DMS79 treated with DMSO at 0.1 percent for 48 hours (cell line): ENCODE measurements around the gene CNGB1.
"Not testable (repeated sequence)": the region's sequence is repeated elsewhere in the genome, so short reads cannot be mapped to it uniquely, and the experiment has no call there.

Source experiments
- DNase-seq: peaks from one replicate; lab custom pipeline; 2025; lab: John Stamatoyannopoulos, UW

Gene CNGB1

GRCh38 chr16:57858635-57859034, 112.3 kb downstream of the CNGB1 start:
- DNase-seq = no peak

GRCh38 chr16:57857991-57858390, 112.9 kb downstream of the CNGB1 start:
- DNase-seq = not testable (repeated sequence)

GRCh38 chr16:57855188-57855587, 115.7 kb downstream of the CNGB1 start:
- DNase-seq = no peak

DNA sequence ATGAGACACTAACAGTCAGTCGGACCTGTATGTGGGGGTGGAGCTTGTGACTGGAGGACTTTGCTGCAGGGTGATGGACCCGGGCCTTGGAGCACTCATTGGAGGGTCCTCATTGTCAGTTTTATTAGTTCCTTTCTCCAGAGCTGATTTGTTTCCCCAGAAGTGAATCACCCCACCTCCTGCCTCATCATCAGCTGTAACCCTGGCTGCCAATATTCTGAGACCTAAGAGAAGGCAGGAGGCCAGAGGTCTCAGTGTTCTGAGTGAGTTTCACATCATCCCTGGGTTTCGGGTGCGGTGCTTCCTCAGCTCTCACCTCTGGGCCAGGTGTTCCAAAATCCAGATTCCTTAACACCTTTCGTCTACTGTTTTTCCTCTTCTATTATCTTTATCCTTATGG, 118.7 kb downstream of the CNGB1 start:
- DNase-seq = no peak

GRCh38 chr16:57848181-57848580, 122.7 kb downstream of the CNGB1 start:
- DNase-seq = no peak

GRCh38 chr16:57846931-57847330, 124.0 kb downstream of the CNGB1 start:
- DNase-seq = not testable (repeated sequence)

DNA sequence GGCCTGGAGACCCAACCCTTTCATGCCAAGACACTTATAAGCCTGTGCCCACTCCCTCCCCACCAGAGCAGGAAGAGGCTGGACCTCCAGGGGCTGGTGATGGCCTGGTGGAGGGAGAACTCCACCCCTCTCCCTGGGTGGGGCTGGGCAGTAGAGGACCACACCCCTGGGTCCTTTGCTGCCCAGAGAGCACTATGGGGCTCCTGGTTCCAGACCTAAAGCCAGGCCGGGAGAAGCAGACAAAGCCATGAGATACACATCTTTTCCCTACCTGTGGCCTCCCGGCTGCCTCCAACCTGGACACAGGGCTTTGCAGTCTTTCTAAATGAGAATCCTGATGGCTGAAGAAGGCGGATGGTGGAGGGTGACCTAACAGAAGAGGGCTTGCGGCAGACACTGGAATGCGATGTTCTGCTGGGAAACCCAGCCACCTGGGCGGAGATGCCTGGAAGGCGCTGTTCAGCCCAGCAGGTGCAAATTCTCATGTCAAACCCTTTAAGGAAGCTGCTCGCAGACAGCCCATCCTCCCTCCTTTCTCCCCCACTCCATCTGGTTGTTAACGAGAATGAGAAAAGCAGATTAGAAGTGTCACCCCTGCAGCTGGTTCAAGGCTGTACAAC, 124.7 kb downstream of the CNGB1 start:
- DNase-seq = peak; percentile 34

GRCh38 chr16:57845115-57845514, 125.8 kb downstream of the CNGB1 start:
- DNase-seq = no peak

DNA sequence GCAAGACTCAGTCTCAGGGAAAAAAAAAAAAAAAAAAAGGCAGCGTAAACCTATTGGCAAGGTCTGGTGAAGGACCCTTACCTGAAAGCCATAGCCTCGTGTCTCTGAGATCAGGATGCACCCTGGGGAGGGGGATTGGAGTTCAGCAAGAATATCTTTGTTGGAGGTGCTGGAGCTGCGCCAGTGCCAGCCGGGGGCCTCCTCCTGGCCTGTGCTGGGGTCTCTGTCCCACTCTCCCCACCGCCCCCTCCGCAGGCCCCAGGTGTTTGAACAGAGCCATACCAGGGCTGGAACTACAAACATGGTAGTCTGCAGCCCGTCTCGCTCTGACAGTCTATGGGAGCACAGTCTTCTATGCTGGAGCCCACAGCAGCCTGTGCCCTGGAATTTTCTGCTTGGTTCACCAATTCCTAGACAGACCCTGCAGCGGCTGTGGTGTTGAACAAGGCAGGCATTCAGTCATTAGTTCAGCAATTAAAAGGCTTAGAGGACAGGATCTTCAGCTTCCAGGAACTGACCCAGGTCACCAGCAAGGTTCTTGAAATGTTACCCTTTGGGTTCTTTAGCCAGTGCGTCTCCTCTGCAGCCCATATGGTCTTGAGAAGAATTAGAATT, 126.4 kb downstream of the CNGB1 start:
- DNase-seq = no peak

DNA sequence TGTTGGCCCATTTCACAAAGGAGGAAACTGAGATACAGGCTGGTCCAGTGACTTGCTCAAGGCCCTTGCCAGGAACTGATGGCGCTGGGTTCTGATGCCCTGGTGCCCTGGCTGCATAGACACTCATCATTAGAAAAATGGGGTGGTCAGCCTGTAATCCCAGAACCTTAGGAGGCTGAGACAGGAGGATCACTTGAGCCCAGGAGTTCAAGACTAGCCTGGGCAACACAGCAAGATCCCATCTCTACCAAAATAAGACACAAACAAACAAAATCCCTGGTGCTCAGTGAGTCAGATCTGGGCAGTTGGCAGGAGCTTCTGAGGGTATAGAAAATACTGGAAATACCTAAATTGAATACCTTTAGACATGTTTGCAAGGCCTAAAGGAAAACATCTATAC, 127.5 kb downstream of the CNGB1 start:
- no peak for DNase-seq

- no peak for DNase-seq
Observed at GRCh38 chr16:57842601-57843000, 128.3 kb downstream of the CNGB1 start.

GRCh38 chr16:57840833-57841232, 130.1 kb downstream of the CNGB1 start:
- no peak for DNase-seq

GRCh38 chr16:57838161-57838560, 132.8 kb downstream of the CNGB1 start:
- no peak for DNase-seq

DNA sequence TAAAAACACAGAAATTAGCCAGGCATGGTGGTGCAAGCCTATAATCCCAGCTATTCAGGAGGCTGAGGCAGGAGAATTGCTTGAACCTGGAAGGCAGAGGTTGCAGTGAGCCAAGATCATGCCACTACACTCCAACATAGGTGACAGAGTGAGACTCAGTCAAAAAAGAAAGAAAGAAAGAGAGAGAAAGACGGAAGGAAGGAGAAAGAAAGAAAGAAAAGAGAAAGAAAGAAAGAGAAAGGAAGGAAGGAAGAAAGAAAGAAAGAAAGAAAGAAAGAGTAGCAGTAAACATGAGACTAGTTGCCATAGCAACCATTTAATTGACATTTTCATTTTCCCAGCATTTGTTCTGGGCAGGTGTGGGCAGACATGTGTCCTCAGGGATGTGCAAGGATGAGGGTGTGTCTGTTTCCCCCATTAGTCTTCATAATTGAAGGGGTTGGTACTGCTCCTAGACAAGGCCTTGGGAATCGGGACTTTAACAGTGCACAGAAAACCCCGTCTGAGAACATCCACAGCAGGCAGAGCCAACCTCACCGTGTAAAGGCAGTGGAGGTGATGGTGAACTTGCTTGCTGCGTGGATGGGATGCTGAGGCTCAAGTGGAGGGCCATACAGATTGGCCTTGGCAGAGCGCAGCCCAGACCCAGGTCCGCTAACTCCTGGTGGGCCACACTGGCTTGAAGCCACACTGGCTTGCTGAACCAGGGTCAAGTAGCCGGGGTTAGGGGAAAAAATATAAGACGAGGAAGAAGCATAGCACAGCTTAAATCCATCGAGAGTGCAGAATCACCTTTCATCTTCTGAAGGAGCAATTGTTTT, 133.4 kb downstream of the CNGB1 start:
- no peak for DNase-seq

DNA sequence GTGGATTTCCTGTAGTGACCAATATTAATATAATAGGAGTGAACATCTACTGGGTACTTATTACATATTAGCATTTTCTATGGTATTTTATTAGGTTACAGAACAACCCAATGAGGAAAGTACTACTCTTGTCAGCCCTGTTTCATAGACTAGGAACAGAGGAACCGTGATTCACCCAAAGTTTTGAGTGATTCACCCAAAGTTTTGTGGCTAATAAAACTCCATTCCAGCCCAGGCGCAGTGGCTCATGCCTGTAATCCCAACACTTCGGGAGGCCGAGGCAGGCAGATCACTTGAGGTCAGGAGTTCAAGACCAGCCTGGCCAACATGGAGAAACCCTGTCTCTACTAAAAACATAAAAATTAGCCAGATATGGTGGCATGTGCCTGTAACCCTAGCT, 135.5 kb downstream of the CNGB1 start:
- not testable (repeated sequence) for DNase-seq

- no peak for DNase-seq
Observed at GRCh38 chr16:57834936-57835335, 136.0 kb downstream of the CNGB1 start.
